HG03159 (cell line): ENCODE measurements around the gene NUDCD3.

Source experiments
- ATAC-seq: cut with Tn5 transposase; IDR thresholded peaks from one replicate; pipeline ENCODE4 v1.9.1; 2021; ENCODE audit warnings: mild to moderate bottlenecking, moderate library complexity; ENCODE audit not compliant: unreplicated experiment

NUDCD3 gene

GRCh38 chr7:44402401-44403060 is 87.9 kb downstream of the NUDCD3 start:
- ATAC-seq, result no peak

GRCh38 chr7:44401692-44402091 is 88.8 kb downstream of the NUDCD3 start:
- ATAC-seq, result no peak

- no peak for ATAC-seq
Measured at GRCh38 chr7:44400033-44400511, 90.4 kb downstream of the NUDCD3 start.

GRCh38 chr7:44398953-44399574 is 91.4 kb downstream of the NUDCD3 start:
- ATAC-seq, result no peak

GRCh38 chr7:44398511-44398911 is 91.9 kb downstream of the NUDCD3 start:
- no peak for ATAC-seq

GRCh38 chr7:44396931-44397545 is 93.4 kb downstream of the NUDCD3 start:
- no peak for ATAC-seq

- ATAC-seq, result no peak
Measured at GRCh38 chr7:44396496-44396895, 94.0 kb downstream of the NUDCD3 start.

- ATAC-seq, result no peak
Measured at GRCh38 chr7:44395067-44395466, 95.4 kb downstream of the NUDCD3 start.

GRCh38 chr7:44394636-44395035 is 95.8 kb downstream of the NUDCD3 start:
- no peak for ATAC-seq

GRCh38 chr7:44394112-44394447 is 96.4 kb downstream of the NUDCD3 start:
- ATAC-seq, result no peak

GRCh38 chr7:44393238-44394111 is 97.0 kb downstream of the NUDCD3 start:
- no peak for ATAC-seq

- ATAC-seq, result no peak
Measured at GRCh38 chr7:44392618-44393010, 97.8 kb downstream of the NUDCD3 start.

GRCh38 chr7:44391746-44392617 is 98.5 kb downstream of the NUDCD3 start:
- ATAC-seq, result no peak

- no peak for ATAC-seq
Measured at GRCh38 chr7:44391171-44391570, 99.3 kb downstream of the NUDCD3 start.

GRCh38 chr7:44390701-44391100 is 99.8 kb downstream of the NUDCD3 start:
- ATAC-seq, result no peak

- ATAC-seq, result no peak
Measured at GRCh38 chr7:44388089-44388970, 102.1 kb downstream of the NUDCD3 start.

GRCh38 chr7:44387389-44387788 is 103.1 kb downstream of the NUDCD3 start:
- ATAC-seq, result no peak

- ATAC-seq, result no peak
Measured at GRCh38 chr7:44386139-44386913, 104.1 kb downstream of the NUDCD3 start.
